GM12801 (cell line): ENCODE measurements around the gene CCDC28B.

Experiments
- CTCF ChIP-seq: IDR thresholded peaks from one replicate; pipeline ENCODE4 v1.5.1; 2011; ENCODE audit warnings: control low read depth; ENCODE audit not compliant: insufficient read length; ENCODE audit errors: extremely low read depth

Gene CCDC28B

GRCh38 chr1:32250893-32251716 lies 50.7 kb downstream of the CCDC28B start, which contains the start of gene LCK:
Gene LCK, plus strand, starts transcription at chr1:32251265. Its CDS starts 23,065 bp downstream, at chr1:32274330.
- no peak for TF ChIP-seq CTCF
